Measurements from ENCODE around the gene CLDN12. TPM values are rescaled to one million over a fixed set of nuclear protein-coding genes. Genes with fewer than 3 reads are reported as not detected.
"Not testable (repeated sequence)": the region's sequence is repeated elsewhere in the genome, so short reads cannot be mapped to it uniquely, and the experiment has no call there.

CLDN12 gene
- total and polyA plus RNA-seq, 2 donors from 2014 or later: 23.9 to 43.8 TPM

DNA sequence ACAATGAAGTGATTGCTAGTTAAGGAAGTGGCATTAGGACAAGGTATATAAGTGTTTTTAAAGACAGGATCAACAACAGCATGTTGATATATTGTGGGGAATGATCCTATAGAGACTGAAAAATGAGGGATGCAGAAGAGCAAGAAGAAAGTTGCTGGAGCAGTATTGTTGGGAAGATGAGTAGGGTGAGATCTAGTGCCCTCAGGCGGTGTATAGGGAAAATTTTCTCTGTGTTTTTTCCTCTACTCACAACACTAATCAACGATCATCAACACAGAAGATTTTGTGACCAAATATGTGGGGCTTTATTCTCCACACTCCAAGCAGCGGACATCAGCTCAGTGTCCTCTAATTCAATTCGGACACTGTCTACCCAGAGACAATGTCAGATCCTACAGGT is 56.6 kb downstream of the CLDN12 start:
- intact Hi-C loops (cut with DNase I): no loop called here
- Histone ChIP-seq H3K9ac (ENCODE audit: low read length in 3 of 3) (no peak overlapping the region), H3K27ac (ENCODE audit: low read depth in 2 of 2, low read length in 2 of 2) (no peak overlapping the region), H3K27me3 (ENCODE audit: control insufficient read depth, insufficient read depth, low read length) (no peaks in the 10 kb centered on the region), H3K36me3 (ENCODE audit: control insufficient read depth in 2 of 3, insufficient read depth in 3 of 3, low read length in 3 of 3) (no peaks in the 10 kb centered on the region), H3K4me3 (ENCODE audit: low read length in 3 of 3) (no peak overlapping the region), H3K9me3 (ENCODE audit: control insufficient read depth in 2 of 3, insufficient read depth in 1 of 3, low read length in 3 of 3) (no peaks in the 10 kb centered on the region), H3K4me1 (ENCODE audit: control insufficient read depth in 2 of 3, insufficient read depth in 2 of 3, low read depth in 1 of 3, low read length in 3 of 3) (peaks cover 0 to 2% (median 0%) of the 10 kb centered on the region in 3 donors)
- no peak for DNase-seq
- FAIRE-seq: no peak
- TF ChIP-seq CTCF (IDR thresholded peaks at IDR 0.05; ENCODE audit: borderline replicate concordance, extremely low read depth, insufficient read depth): no peak

DNA sequence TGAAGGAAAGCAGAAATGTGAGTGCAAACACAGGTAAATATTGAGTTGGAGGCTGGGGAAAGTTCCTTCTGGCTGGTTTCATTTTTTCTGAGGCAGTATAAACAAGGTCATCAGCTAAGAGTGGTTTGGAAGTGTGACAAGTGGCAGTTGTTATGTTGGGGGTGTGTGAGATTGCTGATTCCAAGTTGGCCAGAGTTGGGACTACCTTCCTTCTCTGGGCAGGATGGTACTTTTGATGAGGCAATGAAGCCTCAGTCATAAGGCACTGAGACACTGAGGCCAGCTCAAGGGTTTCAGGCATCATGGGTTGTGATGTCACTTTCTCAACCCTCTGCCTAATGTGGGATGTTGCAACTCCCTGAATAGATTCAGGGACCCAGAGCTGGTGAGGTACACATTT is 58.0 kb downstream of the CLDN12 start:
- Histone ChIP-seq H3K4me3 (ENCODE audit: low read length in 3 of 3) (no peak overlapping the region), H3K9me3 (ENCODE audit: control insufficient read depth in 2 of 3, insufficient read depth in 1 of 3, low read length in 3 of 3) (no peaks in the 10 kb centered on the region), H3K4me1 (ENCODE audit: control insufficient read depth in 2 of 3, insufficient read depth in 2 of 3, low read depth in 1 of 3, low read length in 3 of 3) (peaks cover 0 to 2% (median 0%) of the 10 kb centered on the region in 3 donors), H3K9ac (ENCODE audit: low read length in 3 of 3) (no peak overlapping the region), H3K36me3 (ENCODE audit: control insufficient read depth in 2 of 3, insufficient read depth in 3 of 3, low read length in 3 of 3) (no peaks in the 10 kb centered on the region), H3K27me3 (ENCODE audit: control insufficient read depth, insufficient read depth, low read length) (no peaks in the 10 kb centered on the region), H3K27ac (ENCODE audit: low read depth in 2 of 2, low read length in 2 of 2) (no peak overlapping the region)
- TF ChIP-seq CTCF (IDR thresholded peaks at IDR 0.05; ENCODE audit: borderline replicate concordance, extremely low read depth, insufficient read depth): no peak
- no peak for FAIRE-seq
- DNase-seq: no peak
- intact Hi-C loops (cut with DNase I): no loop called here

GRCh38 chr7:90463151-90463628 is 59.9 kb downstream of the CLDN12 start:
- DNase-seq; H3K9me3 ChIP-seq (ENCODE audit: control insufficient read depth in 2 of 3, insufficient read depth in 1 of 3, low read length in 3 of 3); H3K27me3 ChIP-seq (ENCODE audit: control insufficient read depth, insufficient read depth, low read length); intact Hi-C loops (cut with DNase I); H3K4me1 ChIP-seq (ENCODE audit: control insufficient read depth in 2 of 3, insufficient read depth in 2 of 3, low read depth in 1 of 3, low read length in 3 of 3); H3K36me3 ChIP-seq (ENCODE audit: control insufficient read depth in 2 of 3, insufficient read depth in 3 of 3, low read length in 3 of 3); FAIRE-seq: not testable (repeated sequence)
- Histone ChIP-seq H3K27ac (ENCODE audit: low read depth in 2 of 2, low read length in 2 of 2) (peak overlapping the region in 1 of 2 donors; percentile 74), H3K9ac (ENCODE audit: low read length in 3 of 3) (peak overlapping the region in 2 of 3 donors; percentile 42 to 51), H3K4me3 (ENCODE audit: low read length in 3 of 3) (peak overlapping the region in 2 of 3 donors; percentile 55 to 90)

Other genes starting within 250 kb of the CLDN12 start
- gene STEAP1, start 249.0 kb upstream of the CLDN12 start, total RNA-seq: 4.4 TPM
- gene STEAP1, start 249.0 kb upstream of the CLDN12 start, polyA plus RNA-seq (ENCODE audit: insufficient read depth, low read depth, low replicate concordance): 6.3 TPM
- gene STEAP2, start 191.7 kb upstream of the CLDN12 start, total RNA-seq: 15.8 TPM
- 8.9 TPM for gene STEAP2, start 191.7 kb upstream of the CLDN12 start, polyA plus RNA-seq (ENCODE audit: insufficient read depth, low read depth, low replicate concordance)
- 13.2 TPM for gene CFAP69, start 158.3 kb upstream of the CLDN12 start, total RNA-seq
- 9.2 TPM for gene CFAP69, start 158.3 kb upstream of the CLDN12 start, polyA plus RNA-seq (ENCODE audit: insufficient read depth, low read depth, low replicate concordance)
- not detected for gene FAM237B, start 82.2 kb upstream of the CLDN12 start, total RNA-seq
- not detected for gene FAM237B, start 82.2 kb upstream of the CLDN12 start, polyA plus RNA-seq (ENCODE audit: insufficient read depth, low read depth, low replicate concordance)
- 31.8 TPM for gene GTPBP10, start 56.7 kb upstream of the CLDN12 start, total RNA-seq
- 15.2 TPM for gene GTPBP10, start 56.7 kb upstream of the CLDN12 start, polyA plus RNA-seq (ENCODE audit: insufficient read depth, low read depth, low replicate concordance)
- not detected for gene PTTG1IP2, start 66.2 kb downstream of the CLDN12 start, total RNA-seq
- not detected for gene PTTG1IP2, start 66.2 kb downstream of the CLDN12 start, polyA plus RNA-seq (ENCODE audit: insufficient read depth, low read depth, low replicate concordance)
- gene CDK14, start 192.9 kb downstream of the CLDN12 start, total RNA-seq: 33.9 TPM
- gene CDK14, start 192.9 kb downstream of the CLDN12 start, polyA plus RNA-seq (ENCODE audit: insufficient read depth, low read depth, low replicate concordance): 11.9 TPM

Measured in kidney (tissue), 14 donors.